IMR-90 (cell line): ENCODE data around the gene TRAPPC10. TPM values are rescaled to one million over a fixed set of nuclear protein-coding genes. Genes with fewer than 3 reads are reported as not detected.

Experiments used
- ATAC-seq: fragments of 200-7000 bp; cut with Tn5 transposase; 2 replicates; pipeline ENCODE4 v1.9.1; 2020; ENCODE audit warnings: low read depth, mild to moderate bottlenecking, moderate library complexity
- BruUV-seq: library from RNA; stranded (reverse); fragments of 400-500 nt; replicated peaks from 2 replicates; lab custom pipeline; 2021; lab: Mats Ljungman, UMichigan
- CTCF ChIA-PET: fragments of 300-600 bp; formaldehyde crosslinking; extraction: SDS; loops from one replicate; lab custom pipeline; 2021; ENCODE audit warnings: antibody characterized with exemption; lab: Yijun Ruan, JAX
- POLR2A ChIA-PET: fragments of 300-600 bp; sonication (Branson Sonifier 250); formaldehyde crosslinking; loops from one replicate; lab custom pipeline; 2022; ENCODE audit warnings: antibody characterized with exemption; ENCODE audit not compliant: unreplicated experiment; lab: Charles Lee
- DNase-seq: peaks from one replicate; pipeline ENCODE4 v3.0.0; 2013
- H2AFZ ChIP-seq: replicated peaks from 2 replicates; pipeline ENCODE3; 2013; ENCODE audit warnings: low read length, mild to moderate bottlenecking; ENCODE audit not compliant: poor library complexity
- H2AK5ac ChIP-seq: 2 replicates; pipeline ENCODE4 v1.6.1; 2013; ENCODE audit warnings: low read depth, low read length, inconsistent platforms
- H2AK9ac ChIP-seq: replicated peaks from 2 replicates; pipeline ENCODE3; 2013; ENCODE audit warnings: mild to moderate bottlenecking, low read depth, low read length, moderate library complexity; ENCODE audit not compliant: poor library complexity
- H2BK120ac ChIP-seq: 2 replicates; pipeline ENCODE4 v1.6.1; 2013; ENCODE audit warnings: low read depth, low read length, inconsistent platforms
- H2BK15ac ChIP-seq: 3 replicates; pipeline ENCODE4 v1.6.1; 2013; ENCODE audit warnings: low read depth, low read length, inconsistent platforms
- H2BK20ac ChIP-seq: 2 replicates; pipeline ENCODE4 v1.6.1; 2013; ENCODE audit warnings: low read depth, mild to moderate bottlenecking, inconsistent platforms, low read length, moderate library complexity
- H2BK5ac ChIP-seq: 2 replicates; pipeline ENCODE4 v1.6.1; 2013; ENCODE audit warnings: mild to moderate bottlenecking, low read depth, low read length, inconsistent platforms; ENCODE audit not compliant: poor library complexity, severe bottlenecking
- H3K14ac ChIP-seq: replicated peaks from 2 replicates; pipeline ENCODE4 v1.6.1; 2013; ENCODE audit warnings: low read depth, low read length, inconsistent platforms
- H3K18ac ChIP-seq: 2 replicates; pipeline ENCODE4 v1.6.1; 2013; ENCODE audit warnings: low read depth, low read length, control low read depth
- H3K23ac ChIP-seq: 2 replicates; pipeline ENCODE4 v1.6.1; 2013; ENCODE audit warnings: low read depth, low read length, inconsistent platforms
- H3K27ac ChIP-seq: 2 replicates; pipeline ENCODE4 v1.5.1; 2013; ENCODE audit warnings: mild to moderate bottlenecking, control low read depth, low read length; ENCODE audit not compliant: insufficient read depth
- H3K27me3 ChIP-seq: 2 replicates; pipeline ENCODE4 v1.6.1; 2013; ENCODE audit warnings: low read length; ENCODE audit not compliant: control insufficient read depth, insufficient read depth
- H3K36me3 ChIP-seq: 2 replicates; pipeline ENCODE4 v1.6.1; 2013; ENCODE audit warnings: low read length, mixed read lengths; ENCODE audit not compliant: control insufficient read depth, insufficient read depth
- H3K4ac ChIP-seq: 2 replicates; pipeline ENCODE4 v1.6.1; 2013; ENCODE audit warnings: low read depth, low read length, inconsistent platforms
- H3K4me1 ChIP-seq: 2 replicates; pipeline ENCODE4 v1.6.1; 2013; ENCODE audit warnings: low read length, mixed read lengths; ENCODE audit not compliant: control insufficient read depth, insufficient read depth
- H3K4me2 ChIP-seq: 2 replicates; pipeline ENCODE4 v1.6.1; 2013; ENCODE audit warnings: low read depth, mild to moderate bottlenecking, control low read depth, low read length, moderate library complexity
- H3K4me3 ChIP-seq: 2 replicates; pipeline ENCODE4 v1.5.1; 2013; ENCODE audit warnings: low read depth, mild to moderate bottlenecking, control low read depth, low read length, moderate library complexity; ENCODE audit not compliant: insufficient read depth
- H3K56ac ChIP-seq: 2 replicates; pipeline ENCODE4 v1.6.1; 2013; ENCODE audit warnings: low read length, inconsistent platforms; ENCODE audit not compliant: insufficient read depth; ENCODE audit errors: extremely low read depth
- H3K79me1 ChIP-seq, 2 experiments: 2 replicates each; pipeline ENCODE4 v1.6.1; 2013; ENCODE audit warnings: low read length in 2 of 2, inconsistent platforms in 1 of 2, low read depth in 1 of 2
- H3K9ac ChIP-seq: 2 replicates; pipeline ENCODE4 v1.6.1; 2013; ENCODE audit warnings: low read depth, low read length, control low read depth
- H3K9me1 ChIP-seq: 2 replicates; pipeline ENCODE4 v1.6.1; 2013; ENCODE audit warnings: low read length, inconsistent platforms; ENCODE audit not compliant: insufficient read depth
- H3K9me3 ChIP-seq: 2 replicates; pipeline ENCODE4 v1.6.1; 2013; ENCODE audit warnings: low read length; ENCODE audit not compliant: control insufficient read depth, insufficient read depth
- H4K20me1 ChIP-seq: 2 replicates; pipeline ENCODE4 v1.6.1; 2013; ENCODE audit warnings: low read length, inconsistent platforms; ENCODE audit not compliant: insufficient read depth
- H4K5ac ChIP-seq: 2 replicates; pipeline ENCODE4 v1.6.1; 2013; ENCODE audit warnings: mild to moderate bottlenecking, low read depth, low read length, control low read depth
- H4K8ac ChIP-seq, 2 experiments: 2 replicates each; pipeline ENCODE4 v1.6.1; 2013; ENCODE audit warnings: low read depth in 2 of 2, low read length in 2 of 2, control low read depth in 1 of 2, inconsistent platforms in 1 of 2
- H4K91ac ChIP-seq: 2 replicates; pipeline ENCODE4 v1.6.1; 2013; ENCODE audit warnings: low read depth, low read length, inconsistent platforms; ENCODE audit not compliant: insufficient read depth
- CHD1 ChIP-seq: IDR thresholded peaks from 2 replicates; pipeline ENCODE4 v1.6.1; 2012; ENCODE audit warnings: low read depth, low read length, improper control_type of control experiment
- MAZ ChIP-seq: IDR thresholded peaks from 2 replicates; pipeline ENCODE4 v1.6.1; 2012; ENCODE audit warnings: low read depth, mild to moderate bottlenecking, low read length, improper control_type of control experiment, moderate library complexity, borderline replicate concordance
- WGBS, 2 experiments: methylation state at CpG; one replicate each; pipeline versions ENCODE4 v1.1.5 to v1.1.7; 2013; ENCODE audit warnings: missing lambda C conversion rate in 2 of 2; ENCODE audit not compliant: insufficient read length in 1 of 2; ENCODE audit errors: extremely low coverage in 2 of 2; 5-methylcytosine and 5-hydroxymethylcytosine counted together
- dilution Hi-C: fragments of 300-500 bp; cut with HindIII; formaldehyde crosslinking; loops from one replicate; pipeline ENCODE4 v1.14.3; 2018; ENCODE audit warnings: low sequenced_read_pairs; ENCODE audit not compliant: unreplicated experiment
- in situ Hi-C: fragments of 300-500 bp; cut with MboI; formaldehyde crosslinking; loops from 3 replicates; pipeline ENCODE4 v1.14.3; 2019; ENCODE audit warnings: low sequenced_read_pairs, inconsistent platforms, mixed read lengths
- intact Hi-C: fragments of 100-400 bp; cut with micrococcal nuclease; formaldehyde crosslinking; loops from 2 replicates; pipeline ENCODE4 v1.10.0; 2022
- polyA plus RNA-seq, 3 experiments: library from polyadenylated mRNA; depleted of rRNA; stranded (reverse); fragments of >200 nt; gene quantifications; 2 replicates each; pipeline ENCODE4 v1.2.3, GENCODE V29; 2012; ENCODE audit warnings: low replicate concordance in 1 of 3
- total RNA-seq: library from RNA; depleted of rRNA; stranded (reverse); fragments of >200 nt; gene quantifications from 2 replicates; pipeline ENCODE4 v1.2.3, GENCODE V29; 2012

The TRAPPC10 gene
- total and polyA plus RNA-seq, 2 of the 4 experiments (the other 2 are of a cell fraction): 17.8 to 18.1 TPM

DNA sequence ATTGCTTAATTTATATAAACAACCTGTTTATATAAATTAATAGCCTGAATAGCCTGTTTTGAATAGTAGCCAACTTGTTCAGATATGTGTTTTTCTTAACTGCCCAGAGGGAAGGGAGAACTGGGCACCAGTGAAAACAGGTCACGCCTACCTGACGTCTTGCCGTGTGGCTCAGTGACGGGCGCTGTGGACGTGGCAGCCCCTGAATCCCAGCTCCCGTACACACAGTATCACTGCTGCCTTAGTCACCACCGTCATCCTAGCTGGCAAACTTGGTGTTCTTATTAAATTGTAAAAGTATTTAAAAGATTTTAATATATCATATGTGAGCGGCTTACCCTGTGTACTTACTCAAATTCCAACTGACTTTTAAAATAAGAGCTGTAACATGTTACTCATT, 35.4 kb upstream of the TRAPPC10 start:
- POLR2A ChIA-PET: no interaction called here
- TF ChIP-seq MAZ: no peak
- TF ChIP-seq CHD1: no peak
- Histone ChIP-seq H3K23ac (no peak overlapping the region), H3K56ac (no peak overlapping the region), H3K27ac (no peak overlapping the region), H4K91ac (no peak overlapping the region), H2BK15ac (no peak overlapping the region), H4K8ac (no peak overlapping the region), H2BK120ac (no peak overlapping the region), H3K18ac (no peak overlapping the region), H2BK5ac (no peak overlapping the region), H4K5ac (no peak overlapping the region), H3K9me3 (no peaks in the 10 kb centered on the region), H3K79me1 (peaks cover 0 to 8% of the 10 kb centered on the region in 2 experiments; a peak in 2 of 4 replicates), H3K4me3 (no peak overlapping the region), H3K4ac (no peak overlapping the region), H3K4me1 (peaks cover 2% of the 10 kb centered on the region; the same call in 1 of the 2 replicates), H2AFZ (no peak overlapping the region), H2AK5ac (no peak overlapping the region), H3K9me1 (peaks cover 5% of the 10 kb centered on the region), H2AK9ac (no peak overlapping the region), H3K36me3 (peaks cover 26% of the 10 kb centered on the region), H2BK20ac (no peak overlapping the region), H3K14ac (no peak overlapping the region), H3K27me3 (no peaks in the 10 kb centered on the region), H3K4me2 (no peak overlapping the region), H4K20me1 (peaks cover 9% of the 10 kb centered on the region), H3K9ac (no peak overlapping the region)
- intact Hi-C loops: loop anchor here (1.0 kb wide), 1 partner anchor 166 kb away; no protein-coding TSS in a partner anchor
- CTCF ChIA-PET: interaction anchor here (1.7 kb wide), 1 partner anchor 166 kb away, joined by 4 read pairs; no protein-coding TSS in a partner anchor
- dilution Hi-C loops: no loop called here
- BruUV-seq: no TSS peak
- no peak for DNase-seq
- no peak for ATAC-seq
- WGBS, 2 experiments: no CpG with 5 or more reads among the region's 9 CpGs
- in situ Hi-C loops: no loop called here
